HG02798 (cell line): ENCODE results near the gene TMEM119.
"Not testable (repeated sequence)": the region's sequence is repeated elsewhere in the genome, so short reads cannot be mapped to it uniquely, and the experiment has no call there.

Source experiments
- ATAC-seq: cut with Tn5 transposase; IDR thresholded peaks from one replicate; pipeline ENCODE4 v1.9.1; 2021; ENCODE audit warnings: mild to moderate bottlenecking; ENCODE audit not compliant: unreplicated experiment, poor library complexity

The TMEM119 gene

GRCh38 chr12:108635201-108635996 is 37.5 kb upstream of the TMEM119 start:
- peak; percentile 52 for ATAC-seq

- no peak for ATAC-seq
Measured at GRCh38 chr12:108634341-108634751, 36.5 kb upstream of the TMEM119 start.

- ATAC-seq: peak; percentile 69
Measured at GRCh38 chr12:108633534-108634248, 35.8 kb upstream of the TMEM119 start, which contains the start of gene SELPLG. Gene SELPLG (minus strand): TSS chr12:108633894. CDS start chr12:108624307, 9,587 bp downstream.

- no peak for ATAC-seq
Measured at GRCh38 chr12:108633081-108633533, 35.2 kb upstream of the TMEM119 start.

GRCh38 chr12:108631261-108631660 is 33.4 kb upstream of the TMEM119 start:
- not testable (repeated sequence) for ATAC-seq

GRCh38 chr12:108630481-108631207 is 32.8 kb upstream of the TMEM119 start:
- ATAC-seq: no peak

GRCh38 chr12:108629824-108630476 is 32.1 kb upstream of the TMEM119 start:
- ATAC-seq: no peak

- ATAC-seq: no peak
Measured at GRCh38 chr12:108629151-108629550, 31.3 kb upstream of the TMEM119 start.

- ATAC-seq: no peak
Measured at GRCh38 chr12:108627134-108627920, 29.4 kb upstream of the TMEM119 start.

GRCh38 chr12:108625228-108625627 is 27.3 kb upstream of the TMEM119 start:
- ATAC-seq: no peak

- no peak for ATAC-seq
Measured at GRCh38 chr12:108623577-108623976, 25.7 kb upstream of the TMEM119 start.

- ATAC-seq: no peak
Measured at GRCh38 chr12:108622921-108623514, 25.1 kb upstream of the TMEM119 start.

- no peak for ATAC-seq
Measured at GRCh38 chr12:108622421-108622820, 24.5 kb upstream of the TMEM119 start.

- no peak for ATAC-seq
Measured at GRCh38 chr12:108621161-108621560, 23.3 kb upstream of the TMEM119 start.

GRCh38 chr12:108620236-108620879 is 22.5 kb upstream of the TMEM119 start:
- no peak for ATAC-seq

GRCh38 chr12:108619369-108620160 is 21.7 kb upstream of the TMEM119 start:
- ATAC-seq: no peak

GRCh38 chr12:108618953-108619274 is 21.0 kb upstream of the TMEM119 start:
- ATAC-seq: not testable (repeated sequence)
